Right ventricle myocardium superior (tissue), 1 donor: ENCODE results near the gene WNT6. TPM values are rescaled to one million over a fixed set of nuclear protein-coding genes. Genes with fewer than 3 reads are reported as not detected.
"Not testable (repeated sequence)": the region's sequence is repeated elsewhere in the genome, so short reads cannot be mapped to it uniquely, and the experiment has no call there.

Experiments
- ATAC-seq: fragments of 200-7000 bp; cut with Tn5 transposase; one replicate; pipeline ENCODE4 v1.9.1; 2020; ENCODE audit warnings: mild to moderate bottlenecking; ENCODE audit not compliant: poor library complexity
- DNase-seq: peaks from one replicate; pipeline ENCODE4 v3.0.0-alpha.2; 2020
- intact Hi-C: fragments of 100-400 bp; cut with DNase I; formaldehyde crosslinking; loops from one replicate; pipeline ENCODE4 v1.11.2; 2022
- total RNA-seq: library from RNA; stranded (reverse); fragmentation: NEBNext Ultra II Directional; extraction: Animal tissue kit (Norgen Biotek cat#: 25700); gene quantifications from one replicate; pipeline ENCODE4 v1.2.1, GENCODE V29; 2021
- donor health status: DM: no; HTN: yes; CAD: no; lungs with severe emphysema.

The WNT6 gene
- total RNA-seq, 1 donor from 2014 or later = 2.6 TPM

GRCh38 chr2:218828477-218828778 is 31.2 kb upstream of the WNT6 start:
- no peak for ATAC-seq
- intact Hi-C loops = no loop called here
- DNase-seq = no peak

DNA sequence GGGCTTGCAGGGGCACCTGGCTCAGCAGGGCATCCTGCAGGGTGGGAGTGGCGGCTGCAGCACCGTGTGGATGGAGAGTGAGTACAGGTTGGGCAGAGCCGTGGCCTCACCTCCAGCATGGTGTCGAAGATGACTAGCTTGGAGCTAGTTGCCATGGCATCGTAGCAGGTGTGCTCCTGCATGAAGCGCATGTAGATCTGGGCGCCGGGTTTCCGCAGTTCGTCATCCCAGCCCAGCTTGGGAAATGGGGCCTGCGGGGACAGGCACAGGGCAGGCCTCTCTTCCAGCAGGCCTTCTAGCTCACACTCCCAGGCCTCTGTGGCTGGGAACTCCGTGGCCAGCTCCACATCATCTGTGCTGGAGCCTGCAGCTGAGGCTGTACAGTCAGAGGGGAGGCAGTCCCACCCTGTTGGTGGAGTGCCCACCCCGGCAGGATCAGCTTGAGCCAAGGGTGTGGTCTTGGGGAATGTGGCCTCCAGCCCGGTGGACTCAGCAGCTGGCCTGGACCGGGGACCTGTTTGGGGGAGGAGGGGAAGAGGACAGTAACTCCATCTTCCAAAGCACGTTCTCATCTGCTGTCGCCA is 29.6 kb upstream of the WNT6 start:
- ATAC-seq (peak; percentile 54), DNase-seq (peak; percentile 77)
- intact Hi-C loops = no loop called here

DNA sequence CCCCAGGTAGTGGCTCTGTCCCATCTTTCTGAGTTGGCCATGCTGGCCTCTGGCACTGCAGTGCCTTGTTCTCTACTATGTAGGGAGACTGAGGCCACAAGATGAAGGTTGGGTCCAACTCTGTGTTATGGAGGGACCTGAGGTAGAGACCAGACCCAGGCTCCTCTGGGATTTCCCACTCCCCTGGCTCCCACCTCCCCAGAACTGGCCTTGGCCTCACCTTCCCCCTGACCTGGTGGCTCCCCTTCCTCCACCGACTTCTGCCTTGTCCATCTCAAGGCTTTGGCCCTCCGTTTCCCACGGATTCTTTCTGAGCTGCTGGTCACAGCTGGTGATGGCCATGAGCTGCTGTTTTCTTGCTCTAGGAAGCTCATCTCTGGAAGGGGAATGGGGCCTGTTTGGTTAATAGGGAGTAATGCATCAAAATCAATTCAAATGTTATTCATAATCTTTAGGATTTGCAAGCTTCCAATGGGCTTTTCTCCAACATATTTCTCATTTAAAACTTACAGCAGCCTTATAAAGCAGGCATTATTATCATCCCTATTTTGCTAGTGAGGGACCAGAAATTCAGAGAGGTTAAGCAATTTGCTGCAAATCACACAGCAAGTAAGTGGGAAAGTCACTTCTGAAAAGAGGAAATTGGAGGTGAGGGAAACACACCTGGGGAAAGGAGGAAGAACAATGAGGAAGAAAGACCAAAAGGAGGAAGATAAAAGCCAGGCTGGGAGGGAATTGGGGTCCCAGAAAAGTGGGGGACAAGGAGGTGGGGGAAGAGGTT is 28.9 kb upstream of the WNT6 start:
- intact Hi-C loops = no loop called here
- DNase-seq = no peak
- no peak for ATAC-seq

DNA sequence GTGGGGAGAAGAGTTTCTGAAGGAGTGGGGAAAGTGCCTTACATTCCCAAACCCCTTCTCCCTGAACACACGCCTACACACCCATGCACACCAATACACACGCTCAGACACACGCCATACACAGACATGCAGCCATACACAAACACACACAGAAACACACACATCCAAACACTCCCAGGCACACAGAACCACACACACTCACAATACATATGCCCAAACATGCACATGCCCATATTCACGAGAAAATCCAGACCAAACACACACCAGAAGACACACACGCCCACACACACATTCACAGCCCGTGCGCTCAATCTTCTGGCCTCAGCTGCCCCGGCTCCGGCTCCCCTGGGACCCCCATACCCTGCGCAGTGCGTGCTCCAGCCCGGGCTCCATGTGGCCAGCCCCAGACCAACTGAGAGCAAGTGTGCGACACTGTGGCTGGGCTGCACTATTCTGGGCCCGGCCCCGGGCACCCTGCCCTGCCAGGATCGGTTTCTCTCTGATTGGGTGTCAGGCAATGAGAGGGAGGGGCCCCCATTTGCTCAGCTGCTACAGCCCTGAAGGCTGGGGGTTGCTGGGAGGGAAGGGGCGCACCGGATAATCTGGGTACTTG is 28.1 kb upstream of the WNT6 start, which contains the start of gene PRKAG3:
Gene PRKAG3 (minus strand): TSS at position 426 of the 613 bp plus-strand sequence.
- ATAC-seq (peak; percentile 40), DNase-seq (peak; percentile 72)
- intact Hi-C loops = no loop called here

- no peak for DNase-seq
- intact Hi-C loops = no loop called here
- ATAC-seq = peak; percentile 17
Measured at GRCh38 chr2:218832081-218832480, 27.5 kb upstream of the WNT6 start.

- ATAC-seq = peak; percentile 81
- intact Hi-C loops = no loop called here
- peak; percentile 63 for DNase-seq
Measured at GRCh38 chr2:218832520-218832919, 27.1 kb upstream of the WNT6 start.

DNA sequence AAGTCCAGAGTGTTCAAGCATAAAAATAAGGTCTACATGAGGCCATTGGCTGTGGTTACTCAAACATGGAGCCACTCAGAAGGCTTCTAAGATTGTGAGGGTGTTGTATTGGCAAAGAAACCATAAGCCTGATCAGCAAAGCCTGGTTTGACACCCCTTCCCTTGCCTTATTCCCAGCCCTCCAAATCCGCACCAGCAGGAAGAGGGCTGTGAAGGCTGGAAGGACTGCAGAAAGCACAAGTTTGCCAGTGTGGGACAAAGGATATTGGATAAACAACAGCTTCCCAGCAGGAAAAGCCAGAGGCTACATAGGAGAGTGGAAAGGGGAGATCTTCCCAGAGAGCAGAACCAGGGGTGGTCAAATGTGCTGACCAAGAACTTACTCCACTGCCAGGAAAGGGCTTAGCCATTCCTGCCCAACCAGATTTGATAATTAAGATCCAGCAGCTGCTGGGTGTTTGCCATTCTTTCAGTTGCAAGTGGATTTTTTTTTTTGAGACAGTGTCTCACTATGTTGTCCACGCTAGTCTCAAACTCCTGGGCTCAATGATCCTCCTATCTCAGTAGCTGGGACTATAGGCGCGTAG is 26.5 kb upstream of the WNT6 start:
- intact Hi-C loops = no loop called here
- ATAC-seq = no peak
- no peak for DNase-seq

- ATAC-seq (no peak), DNase-seq (no peak)
- intact Hi-C loops = no loop called here
Measured at GRCh38 chr2:218834685-218835084, 24.9 kb upstream of the WNT6 start.

GRCh38 chr2:218837495-218837894 is 22.1 kb upstream of the WNT6 start:
- intact Hi-C loops = no loop called here
- ATAC-seq (no peak), DNase-seq (no peak)

DNA sequence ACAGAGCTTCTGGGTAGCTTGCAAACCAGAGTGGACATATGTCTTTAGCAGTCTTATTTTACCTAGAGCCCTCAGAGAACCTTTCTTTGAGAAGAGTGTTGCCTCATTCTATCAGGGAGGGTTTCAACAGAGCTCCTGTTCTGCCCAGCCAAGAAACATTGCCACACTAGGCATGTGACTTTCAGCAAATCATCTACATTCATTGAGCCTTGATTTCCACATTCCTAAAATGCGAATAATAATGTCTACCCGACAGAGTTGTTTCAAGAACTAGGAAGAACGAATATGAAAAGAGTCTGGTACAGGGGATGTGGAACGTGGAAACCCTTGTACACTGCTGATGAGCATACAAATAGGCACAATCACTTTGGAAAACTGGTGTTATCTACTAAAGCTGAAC is 20.2 kb upstream of the WNT6 start:
- DNase-seq = no peak
- ATAC-seq = no peak

GRCh38 chr2:218839888-218840287 is 19.7 kb upstream of the WNT6 start:
- intact Hi-C loops = no loop called here
- no peak for DNase-seq
- no peak for ATAC-seq

More for the DNA sequence above, 20.2 kb upstream of the WNT6 start:
- intact Hi-C loops = no loop called here

DNA sequence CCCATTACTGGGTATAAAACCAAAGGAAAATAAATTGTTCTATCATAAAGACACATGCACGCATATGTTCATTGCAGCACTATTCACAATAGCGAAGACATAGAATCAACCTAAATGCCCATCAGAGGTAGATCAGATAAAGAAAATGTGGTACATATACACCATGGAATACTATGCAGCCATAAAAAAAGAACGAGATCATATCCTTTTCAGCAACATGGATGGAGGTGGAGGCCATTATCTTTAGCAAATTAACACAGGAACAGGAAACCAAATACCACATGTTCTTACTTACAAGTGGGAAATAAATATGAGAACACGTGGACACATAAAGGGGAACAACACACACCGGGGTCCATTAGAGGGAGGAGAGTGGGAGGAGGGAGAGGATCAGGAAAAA is 15.3 kb upstream of the WNT6 start:
- DNase-seq, intact Hi-C loops, ATAC-seq: not testable (repeated sequence)

- ATAC-seq, DNase-seq: not testable (repeated sequence)
- intact Hi-C loops = loop anchor here (5.0 kb wide), 1 partner anchor 120 kb away; no protein-coding TSS in a partner anchor
Measured at GRCh38 chr2:218846963-218847362, 12.6 kb upstream of the WNT6 start.

GRCh38 chr2:218849721-218850120 is 9.9 kb upstream of the WNT6 start:
- ATAC-seq = no peak
- intact Hi-C loops = loop anchor here (5.0 kb wide), 2 partner anchors 122 to 137 kb away; partner anchors contain the start of gene TTLL4
- no peak for DNase-seq

- DNase-seq (no peak), ATAC-seq (no peak)
- intact Hi-C loops = loop anchor here (5.0 kb wide), 1 partner anchor 138 kb away; the partner anchor contains the start of gene TTLL4
Measured at GRCh38 chr2:218850796-218851195, 8.8 kb upstream of the WNT6 start.

DNA sequence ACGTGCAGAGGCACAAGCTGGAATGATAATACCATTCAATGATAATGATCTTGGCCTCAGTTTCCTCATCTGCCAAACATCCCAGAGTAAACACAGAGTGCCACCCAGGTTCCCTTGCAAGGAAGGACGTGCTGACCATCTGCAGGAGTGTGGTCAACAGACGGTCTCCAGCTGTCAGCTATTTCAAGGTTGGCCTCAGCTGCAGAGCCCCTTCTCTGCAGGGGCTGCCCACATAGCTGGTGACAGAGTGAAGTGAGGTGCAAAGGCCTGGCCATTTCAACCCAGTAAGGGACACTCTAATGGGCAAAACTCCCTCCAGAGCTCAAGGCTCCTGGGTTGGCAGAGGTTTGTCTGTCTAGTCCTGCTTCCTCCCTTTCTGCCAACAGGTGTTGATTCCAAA is 8.3 kb upstream of the WNT6 start:
- intact Hi-C loops = loop anchor here (5.0 kb wide), 1 partner anchor 139 kb away; the partner anchor contains the start of gene TTLL4
- DNase-seq = no peak
- ATAC-seq = no peak

DNA sequence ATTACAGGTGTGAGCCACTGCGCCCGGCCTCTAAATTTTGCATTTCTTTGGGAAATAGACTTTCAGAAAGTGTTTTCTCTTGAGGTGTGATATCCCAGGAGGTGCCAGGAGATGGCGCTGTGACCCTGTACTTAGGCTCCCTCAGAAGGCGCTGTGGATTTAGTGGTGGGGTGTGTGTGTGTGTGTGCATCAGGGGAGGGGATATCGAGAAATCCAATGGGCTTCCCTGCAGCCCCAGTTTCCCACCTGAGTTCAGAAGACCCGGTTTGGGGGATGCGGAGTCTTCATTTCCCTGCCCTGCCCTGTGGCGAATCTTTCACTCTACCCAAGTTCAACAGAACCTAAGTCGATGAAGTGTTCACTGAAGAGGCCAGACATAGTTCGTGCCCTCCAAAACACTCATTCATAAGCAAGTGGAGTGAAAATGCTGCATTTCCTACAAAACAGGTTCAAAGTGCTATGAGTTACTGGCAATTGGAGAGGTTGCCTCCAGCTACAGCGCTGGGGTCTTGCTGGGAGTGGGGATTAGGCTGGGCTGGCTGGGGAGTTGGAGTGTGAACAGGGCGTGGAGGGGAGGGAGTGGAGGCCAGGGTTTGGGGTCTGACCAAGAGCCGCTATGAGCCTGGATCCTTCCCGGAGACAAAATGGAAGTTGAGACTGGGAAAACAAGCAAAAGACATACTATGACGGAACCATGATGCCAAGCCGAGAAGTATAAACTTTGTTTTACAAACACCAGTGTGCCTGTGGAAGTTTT is 6.5 kb upstream of the WNT6 start:
- DNase-seq (no peak), ATAC-seq (peak; percentile 64)
- intact Hi-C loops = loop anchor here (5.0 kb wide), 1 partner anchor 141 kb away; the partner anchor contains the start of gene TTLL4

DNA sequence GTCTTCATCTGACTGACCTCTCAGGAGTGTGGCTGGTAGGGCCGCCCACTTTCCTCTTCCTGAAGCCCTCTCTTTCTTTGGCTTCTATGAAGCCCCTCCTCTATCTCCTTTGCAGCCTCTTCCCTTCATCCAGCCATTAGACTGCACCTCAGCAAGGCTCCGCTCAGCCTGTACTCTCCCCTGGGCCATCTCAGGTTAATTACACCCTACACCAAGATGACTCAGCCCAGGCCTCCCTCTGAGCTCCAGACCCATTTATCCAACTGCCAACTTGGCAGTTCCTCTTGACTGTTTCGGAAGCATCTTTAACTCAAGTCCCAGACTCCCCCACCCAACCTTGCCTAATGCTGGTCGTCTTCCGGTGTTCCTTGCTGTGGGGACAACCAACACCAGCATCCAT is 5.8 kb upstream of the WNT6 start:
- ATAC-seq (no peak), DNase-seq (no peak)
- intact Hi-C loops = loop anchor here (5.0 kb wide), 1 partner anchor 141 kb away; the partner anchor contains the start of gene TTLL4
